ENCODE measurements around the gene CD79A. TPM values are rescaled to one million over a fixed set of nuclear protein-coding genes. Genes with fewer than 3 reads are reported as not detected.

The CD79A gene
- total and polyA plus RNA-seq, 8 donors, result 1.5 to 18.7 (median 3.2) TPM; not detected in 3

GRCh38 chr19:41921577-41922576, 44.8 kb downstream of the CD79A start:
- WGBS, 5 donors, result 18 to 24% (median 22%) methylated on average over 19 to 22 of the region's 22 CpGs
- no peak for DNase-seq
- intact Hi-C loops (cut with DNase I; ENCODE audit: low total_unique reads), result no loop called here

GRCh38 chr19:41922585-41922984, 45.5 kb downstream of the CD79A start:
- 14 to 31% (median 21%) methylated on average over 9 to 18 of the region's 18 CpGs for WGBS, 5 donors
- no peak for DNase-seq
- Histone ChIP-seq H3K9me3 (no peaks in the 10 kb centered on the region), H3K27ac (no peak overlapping the region), H3K36me3 (no peaks in the 10 kb centered on the region), H3K4me1 (peaks cover under 1 to 9% (median 4%) of the 10 kb centered on the region in 4 donors), H3K4me3 (no peak overlapping the region), H3K27me3 (peaks cover 21 to 99% (median 78%) of the 10 kb centered on the region in 3 donors)
- intact Hi-C loops (cut with DNase I; ENCODE audit: low total_unique reads), result no loop called here
- TF ChIP-seq POLR2AphosphoS5 (IDR thresholded peaks at IDR 0.05) (no peak), POLR2A (IDR thresholded peaks at IDR 0.05) (no peak), EP300 (IDR thresholded peaks at IDR 0.05) (no peak), CTCF (IDR thresholded peaks at IDR 0.05) (no peak)

More at GRCh38 chr19:41921577-41922576, 44.8 kb downstream of the CD79A start:
- Histone ChIP-seq H3K4me1 (peaks cover 0 to 6% (median 2%) of the 10 kb centered on the region in 4 donors), H3K9me3 (no peaks in the 10 kb centered on the region), H3K4me3 (no peak overlapping the region), H3K27ac (no peak overlapping the region), H3K36me3 (no peaks in the 10 kb centered on the region), H3K27me3 (peaks cover 14 to 99% (median 80%) of the 10 kb centered on the region in 3 donors)
- no peak for TF ChIP-seq CTCF (IDR thresholded peaks at IDR 0.05)
- TF ChIP-seq EP300 (IDR thresholded peaks at IDR 0.05), result no peak
- no peak for TF ChIP-seq POLR2A (IDR thresholded peaks at IDR 0.05)
- TF ChIP-seq POLR2AphosphoS5 (IDR thresholded peaks at IDR 0.05), result no peak

- Histone ChIP-seq H3K36me3 (no peaks in the 10 kb centered on the region), H3K9me3 (no peaks in the 10 kb centered on the region), H3K27ac (no peak overlapping the region), H3K4me1 (peaks cover 7 to 15% (median 10%) of the 10 kb centered on the region in 4 donors), H3K4me3 (no peak overlapping the region), H3K27me3 (peaks cover 26 to 99% (median 78%) of the 10 kb centered on the region in 3 donors)
- DNase-seq, result no peak
- TF ChIP-seq CTCF (IDR thresholded peaks at IDR 0.05) (no peak), POLR2A (IDR thresholded peaks at IDR 0.05) (no peak), POLR2AphosphoS5 (IDR thresholded peaks at IDR 0.05) (no peak), EP300 (IDR thresholded peaks at IDR 0.05) (no peak)
- WGBS, 5 donors, result 40 to 49% (median 43%) methylated on average over 3 to 6 of the region's 6 CpGs
- intact Hi-C loops (cut with DNase I; ENCODE audit: low total_unique reads), result no loop called here
These were observed 46.1 kb downstream of the CD79A start for GRCh38 chr19:41923045-41923788.
